GM18868 (cell line): ENCODE measurements around the gene RBM33.

Source experiments
- ATAC-seq: cut with Tn5 transposase; IDR thresholded peaks from one replicate; pipeline ENCODE4 v1.9.1; 2021; ENCODE audit warnings: mild to moderate bottlenecking, moderate library complexity; ENCODE audit not compliant: unreplicated experiment

RBM33 gene

GRCh38 chr7:155660059-155660757 lies 15.7 kb downstream of the RBM33 start:
- ATAC-seq, result peak; percentile 82

DNA sequence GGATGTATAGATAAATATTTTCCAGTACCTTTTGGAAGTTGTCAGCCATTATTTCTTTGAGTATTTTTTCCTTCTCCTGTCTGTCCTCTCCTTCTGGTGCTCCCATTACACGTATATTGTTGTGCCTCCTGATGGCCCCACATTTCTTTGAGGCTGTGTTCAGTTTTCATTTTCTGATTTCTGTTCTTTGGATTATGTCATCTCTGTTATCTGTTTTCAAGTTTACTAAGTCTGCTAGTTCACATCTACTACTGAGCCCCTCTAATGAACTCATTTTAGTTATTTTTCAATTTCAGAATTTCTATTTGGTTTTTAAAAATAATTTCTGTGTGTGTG lies 16.3 kb downstream of the RBM33 start:
- peak; percentile 81 for ATAC-seq

GRCh38 chr7:155662343-155663043 lies 18.0 kb downstream of the RBM33 start:
- no peak for ATAC-seq

DNA sequence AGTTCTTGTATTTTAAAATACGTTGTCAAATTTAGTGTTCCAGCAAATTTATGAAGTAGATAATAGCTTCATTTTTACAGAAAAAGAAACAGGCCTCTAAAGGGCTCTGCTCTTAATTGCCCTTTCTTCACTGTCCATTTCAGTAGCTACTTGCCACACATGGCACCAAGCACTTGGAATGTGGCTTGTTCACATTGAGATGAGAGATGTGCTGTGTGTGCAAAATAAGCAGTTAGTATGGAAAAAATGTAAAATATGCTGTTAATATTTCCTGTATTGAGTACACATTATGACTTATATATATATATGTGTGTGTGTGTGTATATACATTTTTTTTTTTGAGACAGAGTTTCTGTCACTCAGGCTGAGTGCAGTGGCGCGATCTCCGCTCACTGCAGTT lies 19.5 kb downstream of the RBM33 start:
- ATAC-seq, result no peak

DNA sequence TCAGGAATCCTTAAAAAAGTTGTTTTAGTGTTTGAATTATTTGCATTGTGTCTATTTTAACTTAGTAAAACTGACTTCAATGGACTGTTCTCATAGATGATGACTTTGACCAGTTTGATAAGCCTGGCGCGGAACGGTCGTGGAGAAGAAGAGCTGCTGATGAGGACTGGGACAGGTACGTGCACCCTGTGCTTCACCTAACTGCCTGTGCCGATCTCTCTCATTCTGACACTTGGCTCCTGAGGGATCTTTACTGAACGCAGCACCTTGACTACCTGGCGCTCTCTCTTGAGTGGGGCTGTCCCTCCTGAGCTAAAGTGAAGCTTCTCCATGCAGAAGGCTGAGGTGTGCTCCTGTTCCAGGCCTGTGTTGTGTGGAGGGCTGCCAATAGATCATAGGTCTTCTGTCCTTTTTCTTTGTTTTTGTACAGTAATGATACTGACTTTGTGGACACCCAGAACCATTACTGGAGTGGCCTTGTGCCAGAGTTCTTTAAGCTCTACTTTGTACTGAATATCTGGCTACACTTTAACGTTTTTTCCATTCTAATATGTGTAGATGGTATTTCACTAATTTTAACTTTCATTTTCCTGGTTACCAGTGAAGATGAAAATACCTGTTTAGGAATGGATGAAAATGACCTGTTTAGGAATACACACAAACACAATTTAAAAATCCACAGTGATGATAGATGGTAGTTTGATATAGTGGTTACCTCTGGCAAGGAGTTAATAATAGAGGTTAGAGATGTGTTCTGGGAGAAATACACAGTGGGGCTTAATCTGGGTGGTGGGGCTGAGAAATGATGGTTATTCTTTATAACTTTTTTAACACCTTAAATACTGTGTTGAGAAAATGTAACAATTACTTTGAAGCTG lies 20.9 kb downstream of the RBM33 start:
- ATAC-seq, result no peak

DNA sequence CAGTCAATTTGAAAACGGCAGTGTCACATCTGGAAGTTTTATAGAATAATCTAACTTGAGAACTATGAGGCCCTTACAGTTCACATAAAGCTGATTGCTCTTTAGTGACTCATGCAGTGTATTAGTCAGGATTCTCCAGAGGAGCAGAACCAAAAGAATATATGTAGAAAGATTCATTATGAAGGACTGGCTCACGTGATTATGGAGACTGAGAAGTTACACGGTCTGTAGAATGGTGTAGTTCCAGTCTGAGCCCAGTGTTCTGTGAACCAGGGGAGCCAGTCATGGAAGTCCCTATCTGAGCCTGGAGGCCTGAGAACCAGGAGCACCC lies 21.5 kb downstream of the RBM33 start:
- no peak for ATAC-seq

DNA sequence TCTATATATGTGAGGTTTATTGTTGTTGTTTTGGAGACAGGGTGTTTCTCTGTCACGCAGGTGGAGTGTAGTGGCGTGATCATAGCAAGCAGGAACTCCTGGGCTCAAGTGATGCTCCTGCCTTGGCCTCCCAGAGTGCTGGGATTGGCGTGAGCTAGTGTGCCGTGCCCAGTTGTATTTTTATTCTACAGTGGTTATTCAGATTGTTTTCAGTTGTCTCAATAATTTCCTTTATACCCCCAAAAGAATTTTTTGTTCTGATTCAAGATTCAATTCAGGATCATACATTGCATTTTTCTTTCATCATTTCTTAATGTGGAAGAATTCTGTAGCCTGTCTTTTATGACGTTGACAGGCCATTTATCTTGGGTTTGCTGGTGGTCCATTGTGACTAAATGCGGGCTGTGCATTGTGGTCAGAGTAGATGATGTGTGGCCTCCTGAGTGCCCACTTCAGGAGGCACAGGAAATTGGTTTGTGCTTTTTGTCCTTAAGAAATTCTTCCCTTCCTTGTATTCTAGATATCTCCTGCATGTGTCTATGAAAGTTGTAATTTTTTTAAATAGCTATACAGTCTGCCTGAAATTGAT lies 22.9 kb downstream of the RBM33 start:
- ATAC-seq, result no peak

GRCh38 chr7:155669717-155670505 lies 25.4 kb downstream of the RBM33 start:
- no peak for ATAC-seq

GRCh38 chr7:155670521-155670920 lies 26.1 kb downstream of the RBM33 start:
- ATAC-seq, result no peak

- ATAC-seq, result no peak
Measured at GRCh38 chr7:155674556-155674955, 30.1 kb downstream of the RBM33 start.

DNA sequence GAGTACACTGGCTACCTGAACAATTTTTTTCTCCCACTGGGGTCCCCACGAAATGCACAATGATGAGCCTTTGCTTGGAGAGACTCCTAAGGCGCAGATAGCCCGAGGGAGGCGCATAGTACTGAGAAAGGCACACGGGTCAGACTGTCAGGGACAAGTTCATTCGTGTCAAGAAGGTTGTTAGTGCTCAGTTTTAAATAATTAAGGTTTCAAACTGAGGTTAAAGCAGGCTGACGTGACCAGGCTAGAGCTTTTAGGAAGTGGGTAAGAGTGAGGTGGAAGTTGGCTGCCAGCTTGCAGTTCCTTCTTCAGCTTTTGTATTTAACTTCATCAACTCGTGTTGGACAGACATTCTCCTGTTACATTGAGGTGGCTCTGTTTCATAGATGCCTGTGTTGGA lies 31.6 kb downstream of the RBM33 start:
- ATAC-seq, result peak; percentile 59

- ATAC-seq, result no peak
Measured at GRCh38 chr7:155677688-155678087, 33.2 kb downstream of the RBM33 start.

DNA sequence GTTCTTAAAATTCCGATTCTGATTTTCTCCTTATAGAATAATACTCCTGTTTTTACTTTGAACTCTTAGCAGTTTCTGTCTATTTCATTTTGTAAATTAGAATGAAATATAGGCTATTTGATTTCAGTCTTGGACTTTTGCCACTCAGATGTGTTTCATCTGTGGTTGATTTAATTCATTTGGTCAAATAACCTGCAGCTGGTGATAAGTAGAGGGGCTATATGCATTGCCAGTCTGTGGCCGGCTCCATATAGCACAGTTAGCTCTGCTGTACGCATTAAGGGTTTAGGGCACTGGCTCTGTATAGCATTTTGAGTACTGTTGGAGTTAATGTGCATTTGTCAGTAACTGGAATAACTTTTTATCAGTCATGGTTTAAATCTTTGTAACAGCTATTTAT lies 35.7 kb downstream of the RBM33 start:
- ATAC-seq, result no peak

GRCh38 chr7:155680864-155681263 lies 36.4 kb downstream of the RBM33 start:
- ATAC-seq, result no peak

DNA sequence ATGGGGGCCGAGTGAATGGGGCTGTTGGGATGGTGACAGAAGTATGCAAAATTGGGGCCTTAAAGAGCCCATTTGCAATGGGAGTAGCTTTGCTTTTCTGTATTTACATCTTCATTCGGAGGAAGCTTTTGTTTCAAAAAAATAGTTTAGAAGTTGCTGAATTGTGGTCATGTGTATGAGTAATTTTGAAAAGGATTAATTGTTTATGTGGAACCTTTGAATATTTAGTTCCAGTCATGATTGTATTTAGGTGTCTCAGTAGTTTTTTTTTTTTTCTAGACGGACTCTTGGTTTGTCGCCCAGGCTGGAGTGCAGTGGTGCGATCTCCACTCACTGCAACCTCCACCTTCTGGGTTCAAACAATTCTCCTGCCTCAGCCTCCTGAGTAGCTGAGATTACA lies 37.2 kb downstream of the RBM33 start:
- ATAC-seq, result no peak

- no peak for ATAC-seq
Measured at GRCh38 chr7:155682484-155682883, 38.0 kb downstream of the RBM33 start.

DNA sequence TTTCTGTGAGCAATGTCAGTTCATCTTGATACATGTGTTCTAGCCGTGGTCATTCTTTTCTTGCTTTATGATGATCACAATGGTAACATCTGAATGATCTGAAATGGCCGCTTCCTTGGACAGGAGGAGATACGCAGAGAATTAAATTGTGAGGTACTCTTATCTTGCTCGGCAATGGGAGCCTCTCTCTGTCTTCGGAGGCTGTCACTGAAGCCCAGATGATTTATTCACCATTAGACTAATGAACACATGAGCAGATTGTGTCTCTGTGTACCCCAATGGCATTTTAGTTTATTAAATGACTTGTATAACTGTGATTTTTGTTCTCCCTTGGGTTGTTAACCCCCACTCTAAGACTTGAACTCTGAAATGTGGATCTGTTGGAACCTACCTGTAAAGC lies 38.6 kb downstream of the RBM33 start:
- ATAC-seq, result no peak

- no peak for ATAC-seq
Measured at GRCh38 chr7:155683714-155684113, 39.3 kb downstream of the RBM33 start.

GRCh38 chr7:155684543-155684942 lies 40.1 kb downstream of the RBM33 start:
- no peak for ATAC-seq

- peak; percentile 86 for ATAC-seq
Measured at GRCh38 chr7:155685070-155685790, 40.8 kb downstream of the RBM33 start.
